ENCODE data around the gene CPXM2.

The CPXM2 gene

GRCh38 chr10:123746520-123746919 lies 145.1 kb downstream of the CPXM2 start:
- CTCF ChIA-PET = no interaction called here
- H3K27ac ChIP-seq = no peak overlapping the region
- POLR2A ChIA-PET (ENCODE audit: low non-redundant PET) = no interaction called here
- no peak for DNase-seq (ENCODE audit: low spot score)
- TF ChIP-seq CTCF (conservative IDR thresholded peaks at IDR 0.05; ENCODE audit: low read depth) = no peak

- ChIA-PET POLR2A (ENCODE audit: low non-redundant PET) (no interaction called here), CTCF (no interaction called here)
- H3K27ac ChIP-seq = no peak overlapping the region
- TF ChIP-seq CTCF (conservative IDR thresholded peaks at IDR 0.05; ENCODE audit: low read depth) = no peak
- no peak for DNase-seq (ENCODE audit: low spot score)
Measured at GRCh38 chr10:123746061-123746460, 145.5 kb downstream of the CPXM2 start.

GRCh38 chr10:123744224-123744536 lies 147.4 kb downstream of the CPXM2 start:
- POLR2A ChIA-PET (ENCODE audit: low non-redundant PET) = no interaction called here

GRCh38 chr10:123743441-123744223 lies 148.0 kb downstream of the CPXM2 start:
- ChIA-PET POLR2A (ENCODE audit: low non-redundant PET) (no interaction called here), CTCF (no interaction called here)
- no peak for DNase-seq (ENCODE audit: low spot score)
- TF ChIP-seq CTCF (conservative IDR thresholded peaks at IDR 0.05; ENCODE audit: low read depth) = no peak
- H3K27ac ChIP-seq = no peak overlapping the region

More at GRCh38 chr10:123744224-123744536, 147.4 kb downstream of the CPXM2 start:
- CTCF ChIA-PET = no interaction called here
- H3K27ac ChIP-seq = no peak overlapping the region
- TF ChIP-seq CTCF (conservative IDR thresholded peaks at IDR 0.05; ENCODE audit: low read depth) = no peak
- no peak for DNase-seq (ENCODE audit: low spot score)

GRCh38 chr10:123742751-123743440 lies 148.7 kb downstream of the CPXM2 start:
- TF ChIP-seq CTCF (conservative IDR thresholded peaks at IDR 0.05; ENCODE audit: low read depth) = no peak
- POLR2A ChIA-PET (ENCODE audit: low non-redundant PET) = no interaction called here
- DNase-seq (ENCODE audit: low spot score) = no peak
- CTCF ChIA-PET = interaction anchor here (0.5 kb wide), 1 partner anchor 627 kb away, joined by 3 read pairs; no protein-coding TSS in a partner anchor
- no peak overlapping the region for H3K27ac ChIP-seq

- CTCF ChIA-PET = interaction anchor here (0.6 kb wide), 1 partner anchor 18 kb away, joined by 3 read pairs; no protein-coding TSS in a partner anchor
- no peak for DNase-seq (ENCODE audit: low spot score)
- no peak overlapping the region for H3K27ac ChIP-seq
- TF ChIP-seq CTCF (conservative IDR thresholded peaks at IDR 0.05; ENCODE audit: low read depth) = no peak
- POLR2A ChIA-PET (ENCODE audit: low non-redundant PET) = no interaction called here
Measured at GRCh38 chr10:123741711-123742110, 149.9 kb downstream of the CPXM2 start.

Data from RWPE1 (cell line).